Activated T-cell treated with anti-CD3 and anti-CD28 coated beads, Interleukin-2, amount 50 U/mL, for 24 hours (primary cell): Measurements from ENCODE around the gene RESF1.

Source experiments
- DNase-seq: peaks from one replicate; pipeline ENCODE4 v3.0.0-alpha.2; 2020
- H3K27ac Mint-ChIP-seq: 2 replicates; pipeline ENCODE4 v1.8.0; 2020; ENCODE audit warnings: mild to moderate bottlenecking, mixed read lengths
- H3K27me3 Mint-ChIP-seq: 2 replicates; pipeline ENCODE4 v1.8.0; 2020; ENCODE audit warnings: mixed read lengths
- H3K36me3 Mint-ChIP-seq: 2 replicates; pipeline ENCODE4 v1.8.0; 2020; ENCODE audit warnings: low read depth, mixed read lengths
- H3K4me1 Mint-ChIP-seq: 2 replicates; pipeline ENCODE4 v1.8.0; 2020; ENCODE audit warnings: low read depth, mixed read lengths
- H3K4me3 Mint-ChIP-seq: 2 replicates; pipeline ENCODE4 v1.8.0; 2020; ENCODE audit warnings: mild to moderate bottlenecking, moderate library complexity, mixed read lengths
- H3K9me3 Mint-ChIP-seq: 2 replicates; pipeline ENCODE4 v1.8.0; 2020; ENCODE audit warnings: mixed read lengths

Gene RESF1

DNA sequence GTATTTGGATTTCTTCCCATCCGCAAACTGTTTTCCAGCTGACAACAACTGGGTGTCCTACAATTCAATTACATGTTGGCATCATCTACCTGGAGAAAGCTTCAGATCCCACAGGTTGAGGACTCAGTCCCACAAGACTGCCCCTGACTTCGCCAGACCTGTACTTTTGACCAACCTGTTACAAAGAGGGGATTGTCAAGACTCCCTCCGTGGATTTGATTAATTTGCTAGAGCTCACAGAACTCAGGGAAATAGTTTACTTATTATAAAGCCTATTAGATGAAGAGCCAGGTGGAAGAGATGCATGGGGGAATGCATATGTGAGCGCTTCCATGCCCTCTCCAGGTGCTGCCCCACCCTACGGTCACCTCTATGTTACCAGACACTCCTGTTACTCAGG lies 14.6 kb downstream of the RESF1 start:
- Mint-ChIP-seq H3K36me3 (peaks cover 99% of the 10 kb centered on the region), H3K4me3 (no peak overlapping the region), H3K27ac (no peak overlapping the region), H3K4me1 (peaks cover 30% of the 10 kb centered on the region), H3K9me3 (peaks cover 36% of the 10 kb centered on the region), H3K27me3 (no peaks in the 10 kb centered on the region)
- DNase-seq, result no peak

DNA sequence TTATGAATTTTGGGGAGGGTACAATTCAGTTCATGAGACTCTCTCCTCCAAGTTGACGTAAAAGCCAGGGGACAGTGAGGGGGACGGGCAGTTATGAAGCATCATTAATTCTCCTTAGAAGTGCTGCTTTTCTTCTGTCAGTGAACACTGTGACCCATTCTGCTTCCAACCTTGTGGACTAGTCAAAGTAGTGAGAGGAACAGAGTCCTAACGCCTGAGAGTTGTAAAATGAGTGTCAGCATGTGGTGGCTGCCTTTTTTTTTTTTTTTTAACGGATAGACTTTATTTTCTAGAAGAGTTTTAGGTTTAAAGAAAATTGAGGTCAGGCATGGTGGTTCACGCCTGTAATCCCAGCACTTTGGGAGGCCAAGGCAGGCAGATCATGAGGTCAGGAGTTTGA lies 15.5 kb downstream of the RESF1 start:
- Mint-ChIP-seq H3K4me3 (no peak overlapping the region), H3K4me1 (peaks cover 21% of the 10 kb centered on the region), H3K36me3 (peaks cover 99% of the 10 kb centered on the region), H3K27ac (no peak overlapping the region), H3K27me3 (no peaks in the 10 kb centered on the region), H3K9me3 (peaks cover 36% of the 10 kb centered on the region)
- no peak for DNase-seq

DNA sequence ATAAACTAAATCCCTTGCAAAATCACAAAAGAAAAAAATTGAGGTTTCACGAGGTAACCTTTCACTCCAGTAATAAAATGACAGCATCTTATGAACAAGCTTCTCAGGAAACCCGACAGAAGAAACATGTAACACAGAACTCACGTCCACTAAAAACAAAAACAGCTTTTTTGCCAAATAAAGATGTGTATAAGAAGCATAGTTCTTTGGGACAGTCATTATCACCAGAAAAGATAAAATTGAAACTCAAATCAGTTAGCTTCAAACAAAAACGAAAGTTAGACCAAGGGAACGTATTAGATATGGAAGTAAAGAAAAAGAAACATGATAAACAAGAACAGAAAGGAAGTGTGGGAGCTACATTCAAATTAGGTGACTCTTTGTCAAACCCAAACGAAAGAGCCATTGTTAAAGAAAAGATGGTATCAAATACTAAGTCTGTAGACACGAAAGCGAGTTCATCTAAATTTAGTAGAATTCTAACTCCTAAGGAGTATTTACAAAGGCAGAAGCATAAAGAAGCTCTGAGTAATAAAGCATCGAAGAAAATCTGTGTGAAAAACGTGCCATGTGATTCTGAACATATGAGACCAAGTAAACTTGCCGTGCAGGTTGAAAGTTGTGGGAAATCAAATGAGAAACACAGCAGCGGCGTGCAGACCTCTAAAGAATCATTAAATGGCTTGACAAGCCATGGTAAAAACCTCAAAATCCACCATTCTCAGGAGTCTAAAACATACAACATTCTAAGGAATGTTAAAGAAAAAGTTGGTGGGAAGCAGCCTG lies 25.8 kb downstream of the RESF1 start:
- peak overlapping the region; percentile 70 for H3K27ac Mint-ChIP-seq
- H3K4me3 Mint-ChIP-seq, result peak overlapping the region; percentile 47
- H3K9me3 Mint-ChIP-seq, result peaks cover 67% of the 10 kb centered on the region
- DNase-seq, result no peak
- H3K4me1 Mint-ChIP-seq, result peaks cover 72% of the 10 kb centered on the region
- peaks cover 99% of the 10 kb centered on the region for H3K36me3 Mint-ChIP-seq
- no peaks in the 10 kb centered on the region for H3K27me3 Mint-ChIP-seq

- Mint-ChIP-seq H3K36me3 (peaks cover 99% of the 10 kb centered on the region), H3K9me3 (peaks cover 68% of the 10 kb centered on the region)
These were observed 26.6 kb downstream of the RESF1 start for GRCh38 chr12:31985832-31986231.

DNA sequence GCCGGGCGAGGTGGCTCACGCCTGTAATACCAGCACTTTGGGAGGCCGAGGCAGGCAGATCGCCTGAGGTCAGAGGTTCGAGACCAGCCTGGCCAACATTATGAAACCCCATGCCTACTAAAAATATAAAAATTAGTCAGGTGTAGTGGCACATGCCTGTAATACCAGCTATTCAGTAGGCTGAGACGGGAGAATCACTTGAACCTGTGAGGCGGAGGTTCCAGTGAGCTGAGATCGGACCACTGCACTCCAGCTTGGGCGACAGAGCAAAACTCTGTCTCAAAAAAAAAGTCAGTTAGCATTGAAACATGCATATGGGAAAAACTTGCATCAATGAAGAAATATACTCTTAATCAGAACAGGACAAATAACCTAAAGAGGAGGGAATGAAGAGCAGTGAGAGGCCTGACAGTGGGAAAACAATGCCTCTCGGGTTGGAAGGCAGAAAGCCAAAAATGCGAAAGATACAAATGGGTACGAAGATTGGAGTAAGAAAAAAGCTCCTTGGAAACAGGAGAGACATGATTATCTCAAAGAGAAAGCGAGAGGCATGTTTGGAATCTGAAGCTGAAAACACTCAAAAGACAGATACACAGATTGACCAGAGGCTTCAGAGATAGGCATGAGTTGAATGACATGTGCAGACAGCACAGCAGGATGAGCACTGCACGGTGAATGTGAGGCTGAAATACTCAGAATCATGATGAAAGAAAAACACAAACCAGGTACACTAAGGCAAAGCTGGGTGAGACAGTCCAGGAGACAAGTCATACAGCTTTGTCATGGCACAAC lies 30.6 kb downstream of the RESF1 start:
- Mint-ChIP-seq H3K9me3 (peaks cover 40% of the 10 kb centered on the region), H3K4me3 (no peak overlapping the region), H3K27me3 (no peaks in the 10 kb centered on the region), H3K4me1 (peaks cover 61% of the 10 kb centered on the region), H3K36me3 (peaks cover 94% of the 10 kb centered on the region), H3K27ac (peak overlapping the region; percentile 91)
- DNase-seq, result no peak

More at GRCh38 chr12:31985832-31986231, 26.6 kb downstream of the RESF1 start:
- peaks cover 81% of the 10 kb centered on the region for H3K4me1 Mint-ChIP-seq
- no peak for DNase-seq
- peak overlapping the region; percentile 70 for H3K27ac Mint-ChIP-seq
- H3K27me3 Mint-ChIP-seq, result no peaks in the 10 kb centered on the region
- H3K4me3 Mint-ChIP-seq, result no peak overlapping the region

GRCh38 chr12:31991146-31991545 lies 31.9 kb downstream of the RESF1 start:
- Mint-ChIP-seq H3K4me1 (peaks cover 47% of the 10 kb centered on the region), H3K4me3 (no peak overlapping the region), H3K27me3 (no peaks in the 10 kb centered on the region), H3K27ac (peak overlapping the region; percentile 91), H3K36me3 (peaks cover 93% of the 10 kb centered on the region), H3K9me3 (peaks cover 27% of the 10 kb centered on the region)
- no peak for DNase-seq

- H3K27ac Mint-ChIP-seq, result peak overlapping the region; percentile 91
- H3K4me3 Mint-ChIP-seq, result peak overlapping the region; percentile 37
- H3K27me3 Mint-ChIP-seq, result no peaks in the 10 kb centered on the region
- peaks cover 40% of the 10 kb centered on the region for H3K4me1 Mint-ChIP-seq
- no peak for DNase-seq
- peaks cover 21% of the 10 kb centered on the region for H3K9me3 Mint-ChIP-seq
- peaks cover 91% of the 10 kb centered on the region for H3K36me3 Mint-ChIP-seq
These were observed 32.6 kb downstream of the RESF1 start for GRCh38 chr12:31991815-31992214.

- DNase-seq, result no peak
- H3K4me3 Mint-ChIP-seq, result no peak overlapping the region
- no peak overlapping the region for H3K27ac Mint-ChIP-seq
- peaks cover 68% of the 10 kb centered on the region for H3K36me3 Mint-ChIP-seq
- no peaks in the 10 kb centered on the region for H3K27me3 Mint-ChIP-seq
- H3K9me3 Mint-ChIP-seq, result peaks cover 3% of the 10 kb centered on the region
- peaks cover 6% of the 10 kb centered on the region for H3K4me1 Mint-ChIP-seq
These were observed 40.5 kb downstream of the RESF1 start for GRCh38 chr12:31999692-32000091.

DNA sequence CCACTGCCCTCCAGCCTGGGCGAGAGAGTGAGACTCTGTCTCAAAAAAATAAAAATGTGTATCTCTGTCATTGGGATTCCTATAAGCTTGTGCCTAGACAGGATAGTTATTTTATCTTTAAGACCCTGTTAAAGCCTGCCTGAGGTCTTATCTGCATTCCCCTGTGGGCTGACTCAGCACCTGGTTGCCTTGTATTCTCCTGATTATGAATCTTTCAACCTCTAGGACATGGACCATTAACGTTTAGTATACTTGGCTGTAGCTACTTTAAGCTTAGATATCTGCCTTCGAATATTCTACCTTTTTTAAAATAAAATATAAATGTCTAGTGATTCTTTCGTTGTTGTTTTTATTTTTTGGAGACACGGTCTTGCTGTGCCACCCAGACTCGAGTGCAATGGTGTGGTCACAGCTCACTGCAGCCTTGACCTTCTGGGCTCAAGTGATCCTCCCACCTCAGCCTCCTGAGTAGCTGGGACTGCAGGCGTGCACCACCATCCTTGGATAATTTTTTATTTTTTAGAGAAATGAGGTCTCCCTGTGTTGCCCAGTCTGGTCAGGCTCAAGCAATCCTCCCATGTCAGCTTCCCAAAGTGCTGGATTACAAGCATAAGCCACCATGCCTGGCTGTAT lies 41.3 kb downstream of the RESF1 start:
- Mint-ChIP-seq H3K9me3 (peaks cover 3% of the 10 kb centered on the region), H3K27ac (no peak overlapping the region), H3K4me3 (no peak overlapping the region), H3K27me3 (no peaks in the 10 kb centered on the region), H3K4me1 (peaks cover 6% of the 10 kb centered on the region), H3K36me3 (peaks cover 62% of the 10 kb centered on the region)
- DNase-seq, result no peak

GRCh38 chr12:32002848-32003493 lies 43.8 kb downstream of the RESF1 start:
- Mint-ChIP-seq H3K4me3 (no peak overlapping the region), H3K9me3 (peaks cover 3% of the 10 kb centered on the region), H3K4me1 (peaks cover 6% of the 10 kb centered on the region), H3K27ac (no peak overlapping the region), H3K27me3 (no peaks in the 10 kb centered on the region), H3K36me3 (peaks cover 45% of the 10 kb centered on the region)
- no peak for DNase-seq

DNA sequence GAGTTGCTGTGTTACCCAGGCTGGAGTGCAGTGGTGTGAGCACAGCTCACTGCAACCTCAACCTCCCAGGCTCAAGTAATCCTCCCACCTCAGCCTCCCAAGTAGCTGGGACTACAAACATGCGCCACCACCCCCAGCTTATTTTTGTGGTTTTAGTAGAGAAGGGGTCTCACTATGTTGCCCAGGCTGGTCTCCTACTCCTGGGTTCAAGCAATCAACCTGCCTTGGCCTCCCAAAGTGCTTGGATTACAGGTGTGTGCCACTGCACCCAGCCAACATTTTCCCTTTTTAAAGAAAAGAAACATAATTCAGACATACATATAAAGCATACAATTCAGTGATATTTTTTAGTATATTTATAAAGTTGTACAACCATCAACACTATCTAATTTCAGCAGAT lies 44.4 kb downstream of the RESF1 start:
- no peak overlapping the region for H3K4me3 Mint-ChIP-seq
- peaks cover 6% of the 10 kb centered on the region for H3K4me1 Mint-ChIP-seq
- no peak overlapping the region for H3K27ac Mint-ChIP-seq
- H3K9me3 Mint-ChIP-seq, result peaks cover 3% of the 10 kb centered on the region
- peaks cover 41% of the 10 kb centered on the region for H3K36me3 Mint-ChIP-seq
- no peaks in the 10 kb centered on the region for H3K27me3 Mint-ChIP-seq
- DNase-seq, result no peak

DNA sequence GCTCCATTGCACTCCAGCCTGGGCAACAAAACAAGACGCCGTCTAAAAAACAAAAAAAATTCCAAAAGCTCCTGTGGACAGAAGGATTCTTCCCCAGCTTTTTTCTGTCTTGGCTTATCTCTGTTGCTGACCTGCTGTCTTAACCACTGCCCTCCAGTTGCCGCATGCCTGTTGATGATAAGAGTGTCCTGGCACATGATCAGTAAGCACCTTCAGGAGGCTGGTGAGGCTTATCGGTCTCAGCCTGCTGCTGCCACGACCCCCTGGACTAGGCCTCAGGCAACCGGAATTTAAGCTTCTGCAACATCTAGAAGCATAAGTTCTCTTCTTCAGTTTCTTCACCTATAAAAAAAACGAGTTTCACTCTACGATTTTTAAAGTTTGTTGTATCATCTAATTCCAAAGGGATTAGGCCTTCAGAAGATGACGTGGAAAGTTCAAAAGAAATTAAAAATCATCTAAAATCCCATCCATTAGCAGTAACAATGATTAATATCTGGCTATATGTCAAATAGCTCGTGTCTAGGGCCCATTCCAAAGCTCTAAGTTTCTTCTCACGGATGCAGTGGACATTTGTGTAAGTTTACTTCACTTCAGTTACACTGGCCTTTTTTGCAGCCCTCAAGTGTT lies 46.4 kb downstream of the RESF1 start:
- peaks cover 22% of the 10 kb centered on the region for H3K36me3 Mint-ChIP-seq
- H3K4me3 Mint-ChIP-seq, result no peak overlapping the region
- no peak overlapping the region for H3K27ac Mint-ChIP-seq
- H3K27me3 Mint-ChIP-seq, result no peaks in the 10 kb centered on the region
- H3K9me3 Mint-ChIP-seq, result peaks cover 3% of the 10 kb centered on the region
- no peak for DNase-seq
- peaks cover 6% of the 10 kb centered on the region for H3K4me1 Mint-ChIP-seq
